ENCODE data around the gene RNF151. TPM values are rescaled to one million over a fixed set of nuclear protein-coding genes. Genes with fewer than 3 reads are reported as not detected.

RNF151 gene
- total RNA-seq, 6 donors from 2014 or later: 0.37 TPM; not detected in 5

DNA sequence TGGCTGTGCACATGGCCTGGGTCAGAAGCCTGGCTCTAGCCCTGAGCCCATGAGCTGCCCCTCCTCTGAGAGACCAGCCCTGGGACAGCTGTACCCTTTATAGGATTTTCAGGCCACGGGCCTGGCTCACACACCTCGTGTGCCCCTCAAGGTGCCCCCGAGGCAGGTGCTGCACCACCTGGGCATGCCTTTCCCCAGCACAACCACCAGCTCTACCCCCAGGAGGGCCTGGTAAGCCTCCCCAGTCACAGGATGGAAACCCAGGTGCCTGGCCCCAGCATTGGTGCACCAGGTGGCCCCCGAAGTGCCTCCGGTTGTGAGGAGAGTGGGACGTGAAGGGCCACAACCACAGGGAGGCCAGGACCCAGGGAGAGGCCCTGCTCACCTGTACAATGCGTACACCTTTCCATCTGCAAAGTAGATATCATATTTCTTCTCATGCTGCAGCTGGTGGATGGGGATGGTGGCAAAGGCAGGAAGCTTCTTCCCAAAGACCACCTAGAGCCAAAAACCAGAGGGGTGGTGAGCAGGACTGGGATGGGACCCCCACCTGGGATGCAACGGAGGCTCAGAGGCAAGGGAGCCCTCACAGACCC lies 36.7 kb downstream of the RNF151 start:
- TF ChIP-seq POLR2AphosphoS5 (IDR thresholded peaks at IDR 0.05) (no peak), EP300 (IDR thresholded peaks at IDR 0.05) (no peak), POLR2A (IDR thresholded peaks at IDR 0.05) (no peak)
- TF ChIP-seq, protein P1, sequence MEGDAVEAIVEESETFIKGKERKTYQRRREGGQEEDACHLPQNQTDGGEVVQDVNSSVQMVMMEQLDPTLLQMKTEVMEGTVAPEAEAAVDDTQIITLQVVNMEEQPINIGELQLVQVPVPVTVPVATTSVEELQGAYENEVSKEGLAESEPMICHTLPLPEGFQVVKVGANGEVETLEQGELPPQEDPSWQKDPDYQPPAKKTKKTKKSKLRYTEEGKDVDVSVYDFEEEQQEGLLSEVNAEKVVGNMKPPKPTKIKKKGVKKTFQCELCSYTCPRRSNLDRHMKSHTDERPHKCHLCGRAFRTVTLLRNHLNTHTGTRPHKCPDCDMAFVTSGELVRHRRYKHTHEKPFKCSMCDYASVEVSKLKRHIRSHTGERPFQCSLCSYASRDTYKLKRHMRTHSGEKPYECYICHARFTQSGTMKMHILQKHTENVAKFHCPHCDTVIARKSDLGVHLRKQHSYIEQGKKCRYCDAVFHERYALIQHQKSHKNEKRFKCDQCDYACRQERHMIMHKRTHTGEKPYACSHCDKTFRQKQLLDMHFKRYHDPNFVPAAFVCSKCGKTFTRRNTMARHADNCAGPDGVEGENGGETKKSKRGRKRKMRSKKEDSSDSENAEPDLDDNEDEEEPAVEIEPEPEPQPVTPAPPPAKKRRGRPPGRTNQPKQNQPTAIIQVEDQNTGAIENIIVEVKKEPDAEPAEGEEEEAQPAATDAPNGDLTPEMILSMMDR (IDR thresholded peaks at IDR 0.05): no peak
- DNase-seq (no peak), ATAC-seq (ENCODE audit: low FRiP score in 2 of 2) (no peak)
- 80 to 94% methylated on average over 2 to 8 of the region's 8 CpGs for WGBS, 2 donors
- H3K4me3 ChIP-seq: no peak overlapping the region
- H3K27me3 ChIP-seq: no peaks in the 10 kb centered on the region
- peaks cover 26 to 52% (median 48%) of the 10 kb centered on the region in 4 donors for H3K36me3 ChIP-seq
- no peaks in the 10 kb centered on the region for H3K9me3 ChIP-seq
- no peak overlapping the region for H3K27ac ChIP-seq
- peaks cover 40 to 51% (median 46%) of the 10 kb centered on the region in 4 donors for H3K4me1 ChIP-seq

DNA sequence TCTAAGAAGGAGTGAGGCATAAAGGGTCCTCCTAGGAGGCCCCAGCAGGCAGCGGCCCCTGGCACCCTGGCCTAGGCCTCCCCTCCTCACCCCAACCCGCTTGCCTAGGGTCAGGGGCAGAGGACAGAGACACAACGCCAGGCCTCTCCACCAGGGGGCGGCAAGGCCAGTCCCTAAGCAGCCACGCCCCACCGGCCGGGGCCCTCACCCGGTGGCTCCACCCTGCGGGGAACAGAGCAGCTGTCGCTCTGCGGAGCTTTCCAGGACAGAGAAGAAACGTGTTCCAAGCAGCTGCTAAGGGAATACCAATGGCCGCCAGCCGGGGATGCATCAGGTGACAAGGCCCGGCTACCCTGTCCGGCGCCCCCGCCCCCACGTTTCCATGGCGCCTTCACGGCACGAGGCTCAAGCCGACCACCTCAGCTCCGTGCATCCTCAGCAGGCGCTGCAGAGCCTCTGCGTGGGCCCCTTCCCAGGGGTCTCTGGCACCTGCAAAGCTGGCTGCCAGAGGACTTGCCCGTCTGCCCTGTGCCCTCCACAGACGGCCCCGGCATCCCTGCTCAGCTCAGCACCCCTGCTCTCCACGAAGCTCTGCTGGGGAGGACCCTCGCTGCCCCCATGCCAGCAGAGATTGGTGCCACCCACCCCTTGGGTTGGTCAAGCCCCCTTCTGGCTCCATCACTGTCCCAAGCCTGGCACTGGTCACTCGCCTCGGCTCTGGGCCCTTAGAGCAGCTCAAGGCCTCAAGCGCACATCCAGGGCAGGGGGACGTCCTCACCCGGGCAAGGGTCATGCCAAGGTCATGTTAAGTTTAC lies 37.4 kb downstream of the RNF151 start:
- TF ChIP-seq, protein P1 (IDR thresholded peaks at IDR 0.05): peak; percentile 92 to 97 (median 96)
- no peak for TF ChIP-seq EP300 (IDR thresholded peaks at IDR 0.05)
- Histone ChIP-seq H3K27me3 (no peaks in the 10 kb centered on the region), H3K9me3 (no peaks in the 10 kb centered on the region), H3K36me3 (peaks cover 24 to 45% (median 41%) of the 10 kb centered on the region in 4 donors), H3K27ac (peak overlapping the region in 1 of 4 donors; percentile 2), H3K4me3 (no peak overlapping the region), H3K4me1 (peaks cover 47 to 58% (median 52%) of the 10 kb centered on the region in 4 donors)
- DNase-seq: peak; percentile 92 to 96
- 4 to 76% methylated on average over 5 to 10 of the region's 36 CpGs for WGBS, 2 donors
- peak; percentile 88 to 89 for ATAC-seq (ENCODE audit: low FRiP score in 2 of 2)

DNA sequence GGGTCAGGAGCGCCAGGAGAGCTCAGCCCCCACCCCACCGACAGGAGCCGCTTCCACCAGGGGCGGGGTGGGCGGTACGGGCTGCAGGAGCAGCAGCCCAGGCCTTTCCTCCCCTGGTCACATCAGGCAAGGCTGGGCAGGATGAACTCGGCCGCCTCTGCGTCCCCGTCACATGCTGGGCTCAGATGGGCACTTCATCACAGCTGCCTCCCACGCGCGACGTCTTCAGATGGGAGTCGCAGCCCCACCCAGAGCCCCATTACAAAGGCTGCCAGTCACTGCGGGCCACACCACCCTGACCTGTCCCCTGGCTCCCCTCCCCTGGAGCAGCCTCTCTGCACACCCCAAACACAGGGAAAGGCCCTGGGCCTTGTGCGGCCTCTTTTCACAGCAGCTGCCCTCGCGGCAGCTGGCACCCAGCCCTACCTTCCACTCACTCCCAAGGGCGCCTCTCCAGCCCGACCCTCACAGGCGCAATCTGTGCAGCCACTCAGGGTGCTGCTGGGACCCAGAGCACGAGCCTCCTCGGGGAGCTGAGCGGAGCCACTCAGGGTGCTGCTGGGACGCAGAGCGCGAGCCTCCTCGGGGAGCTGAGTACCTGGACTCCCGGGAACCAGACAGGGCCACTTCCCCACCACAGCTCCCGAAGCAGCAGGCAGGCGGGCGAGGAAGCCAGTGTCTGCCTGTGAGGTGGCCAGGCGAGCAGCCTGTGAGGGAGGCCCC lies 38.3 kb downstream of the RNF151 start:
- Histone ChIP-seq H3K4me3 (no peak overlapping the region), H3K4me1 (peaks cover 48 to 60% (median 52%) of the 10 kb centered on the region in 4 donors), H3K36me3 (peaks cover 17 to 36% (median 32%) of the 10 kb centered on the region in 4 donors), H3K27me3 (no peaks in the 10 kb centered on the region), H3K9me3 (no peaks in the 10 kb centered on the region), H3K27ac (peak overlapping the region in 1 of 4 donors; percentile 49)
- DNase-seq: peak in 1 of 2 donors; percentile 75
- WGBS, 2 donors: 69 to 80% methylated on average over 13 to 31 of the region's 34 CpGs
- TF ChIP-seq POLR2A (IDR thresholded peaks at IDR 0.05) (no peak), POLR2AphosphoS5 (IDR thresholded peaks at IDR 0.05) (no peak)
- ATAC-seq (ENCODE audit: low FRiP score in 2 of 2): no peak

DNA sequence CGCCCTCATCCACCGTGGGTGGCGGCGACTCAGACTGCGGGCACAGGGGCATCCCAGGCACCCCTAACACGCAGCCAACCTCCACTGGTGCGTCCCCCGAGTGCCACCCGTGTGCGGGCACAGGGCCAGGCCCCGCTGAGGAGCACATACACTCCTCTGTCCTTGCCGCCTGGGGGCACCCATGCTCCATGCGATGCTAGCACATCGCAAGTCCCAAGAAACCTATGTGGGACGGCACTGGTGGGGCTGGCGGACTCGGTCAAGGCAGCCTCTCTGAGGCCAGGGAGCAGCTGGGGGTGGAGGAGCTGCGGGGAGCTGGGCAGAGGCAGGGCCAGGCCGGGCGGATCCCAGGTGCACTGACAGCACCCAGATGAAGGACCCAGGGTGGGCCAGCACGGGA lies 39.0 kb downstream of the RNF151 start:
- ATAC-seq (ENCODE audit: low FRiP score in 2 of 2): no peak
- Histone ChIP-seq H3K4me3 (no peak overlapping the region), H3K36me3 (peaks cover 17 to 29% (median 27%) of the 10 kb centered on the region in 4 donors), H3K9me3 (no peaks in the 10 kb centered on the region), H3K27me3 (no peaks in the 10 kb centered on the region), H3K4me1 (peaks cover 54 to 67% (median 59%) of the 10 kb centered on the region in 4 donors), H3K27ac (peak overlapping the region in 1 of 4 donors; percentile 49)
- WGBS, 2 donors: 63 to 64% methylated on average over 10 to 14 of the region's 21 CpGs
- DNase-seq: no peak
- TF ChIP-seq EP300 (IDR thresholded peaks at IDR 0.05): no peak
- TF ChIP-seq, protein P1 (IDR thresholded peaks at IDR 0.05): peak in 2 of 6 experiments; percentile 23 to 49

DNA sequence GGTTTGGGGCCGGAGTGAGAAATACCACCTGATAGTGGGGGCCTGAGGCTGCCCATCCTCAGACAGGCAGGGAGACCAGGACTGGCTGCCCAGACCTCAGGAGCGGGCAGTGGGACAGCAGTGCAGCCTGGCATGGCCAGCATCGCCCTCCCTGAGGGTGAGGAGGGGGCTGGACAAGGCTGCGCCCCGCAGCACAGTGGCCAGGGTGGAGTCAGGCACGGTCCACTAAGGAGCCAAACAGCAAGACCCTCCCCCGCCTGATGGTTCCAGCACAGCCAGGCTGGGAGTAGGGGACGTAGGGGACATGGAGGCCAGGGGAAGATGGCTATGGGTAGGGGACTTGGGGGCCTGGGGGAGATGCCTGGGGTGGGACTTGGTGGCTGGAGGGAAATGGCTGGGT lies 39.7 kb downstream of the RNF151 start:
- H3K9me3 ChIP-seq: no peaks in the 10 kb centered on the region
- no peak for TF ChIP-seq POLR2AphosphoS5 (IDR thresholded peaks at IDR 0.05)
- TF ChIP-seq, protein P1 (IDR thresholded peaks at IDR 0.05): no peak
- no peak for TF ChIP-seq POLR2A (IDR thresholded peaks at IDR 0.05)
- TF ChIP-seq EP300 (IDR thresholded peaks at IDR 0.05): no peak
- no peak overlapping the region for H3K27ac ChIP-seq
- 92 to 96% methylated on average over 6 of the region's 8 CpGs for WGBS, 2 donors
- ATAC-seq (ENCODE audit: low FRiP score in 2 of 2) (no peak), DNase-seq (peak in 1 of 2 donors; percentile 59)
- H3K4me3 ChIP-seq: no peak overlapping the region
- H3K36me3 ChIP-seq: peaks cover 12 to 23% (median 20%) of the 10 kb centered on the region in 4 donors
- H3K4me1 ChIP-seq: peaks cover 54 to 69% (median 60%) of the 10 kb centered on the region in 4 donors
- H3K27me3 ChIP-seq: no peaks in the 10 kb centered on the region
